ENCODE measurements around the gene COL28A1. TPM values are rescaled to one million over a fixed set of nuclear protein-coding genes. Genes with fewer than 3 reads are reported as not detected.

Gene COL28A1
- total and polyA plus RNA-seq, 4 donors: 1.3 to 10.2 (median 3.2) TPM

GRCh38 chr7:7369134-7369533, 166.5 kb downstream of the COL28A1 start:
- H3K4me1 ChIP-seq (ENCODE audit: control insufficient read depth in 5 of 5, insufficient read depth in 5 of 5, low read length in 5 of 5): no peaks in the 10 kb centered on the region
- no peak overlapping the region for H3K27ac ChIP-seq (ENCODE audit: low read depth in 1 of 2, low read length in 1 of 2)
- H3K27me3 ChIP-seq (ENCODE audit: control insufficient read depth in 3 of 3, insufficient read depth in 3 of 3, low read length in 2 of 3): no peaks in the 10 kb centered on the region
- no peak for DNase-seq
- peaks cover 0 to 2% (median 0%) of the 10 kb centered on the region in 4 donors for H3K9me3 ChIP-seq (ENCODE audit: control insufficient read depth in 4 of 4, insufficient read depth in 3 of 4, low read length in 3 of 4)
- no peak for TF ChIP-seq CTCF (IDR thresholded peaks at IDR 0.05; ENCODE audit: control extremely low read depth, extremely low read depth)
- no peaks in the 10 kb centered on the region for H3K36me3 ChIP-seq (ENCODE audit: control insufficient read depth in 4 of 4, insufficient read depth in 4 of 4, low read length in 4 of 4)
- WGBS, 2 donors: 90 to 98% methylated on average over 2 of the region's 2 CpGs
- no peak for ATAC-seq (ENCODE audit: insufficient read depth, low FRiP score)
- H3K4me3 ChIP-seq: no peak overlapping the region
- no peak overlapping the region for H3K9ac ChIP-seq (ENCODE audit: insufficient read depth in 1 of 2, low read length in 2 of 2)

GRCh38 chr7:7354674-7355073, 181.0 kb downstream of the COL28A1 start:
- TF ChIP-seq CTCF (IDR thresholded peaks at IDR 0.05; ENCODE audit: control extremely low read depth, extremely low read depth): no peak
- no peaks in the 10 kb centered on the region for H3K36me3 ChIP-seq (ENCODE audit: control insufficient read depth in 4 of 4, insufficient read depth in 4 of 4, low read length in 4 of 4)
- 48 to 69% methylated on average over 3 of the region's 3 CpGs for WGBS, 2 donors
- H3K9me3 ChIP-seq (ENCODE audit: control insufficient read depth in 4 of 4, insufficient read depth in 3 of 4, low read length in 3 of 4): no peaks in the 10 kb centered on the region
- ATAC-seq (ENCODE audit: insufficient read depth, low FRiP score) (no peak), DNase-seq (peak in 2 of 3 donors; percentile 4 to 45)
- no peak overlapping the region for H3K27ac ChIP-seq (ENCODE audit: low read depth in 1 of 2, low read length in 1 of 2)
- no peaks in the 10 kb centered on the region for H3K27me3 ChIP-seq (ENCODE audit: control insufficient read depth in 3 of 3, insufficient read depth in 3 of 3, low read length in 2 of 3)
- H3K4me3 ChIP-seq: no peak overlapping the region
- H3K4me1 ChIP-seq (ENCODE audit: control insufficient read depth in 5 of 5, insufficient read depth in 5 of 5, low read length in 5 of 5): peaks cover 0 to 2% (median 0%) of the 10 kb centered on the region in 5 donors
- H3K9ac ChIP-seq (ENCODE audit: insufficient read depth in 1 of 2, low read length in 2 of 2): no peak overlapping the region

DNA sequence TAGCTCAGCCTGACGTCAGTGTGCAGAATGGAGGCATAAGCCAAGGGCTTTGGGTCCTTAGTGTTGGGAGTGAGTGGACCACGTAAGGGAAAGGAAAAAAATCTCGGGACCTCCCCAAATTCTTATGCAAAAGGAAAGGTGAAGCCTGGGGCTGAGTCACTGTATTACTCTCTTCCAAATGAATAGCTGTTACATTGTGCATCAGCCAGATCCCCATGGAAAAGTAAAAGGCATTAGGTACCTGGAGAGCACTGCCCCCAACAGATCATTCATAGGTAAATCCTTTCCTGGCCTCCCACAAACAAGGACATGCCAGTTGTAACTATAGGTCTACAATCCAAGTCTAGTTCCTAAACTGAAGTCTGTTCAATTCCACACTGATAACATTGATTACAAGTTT, 182.8 kb downstream of the COL28A1 start:
- H3K4me1 ChIP-seq (ENCODE audit: control insufficient read depth in 5 of 5, insufficient read depth in 5 of 5, low read length in 5 of 5): peaks cover 0 to 2% (median 0%) of the 10 kb centered on the region in 5 donors
- H3K9ac ChIP-seq (ENCODE audit: insufficient read depth in 1 of 2, low read length in 2 of 2): no peak overlapping the region
- H3K27me3 ChIP-seq (ENCODE audit: control insufficient read depth in 3 of 3, insufficient read depth in 3 of 3, low read length in 2 of 3): no peaks in the 10 kb centered on the region
- 69 to 71% methylated on average over 3 of the region's 3 CpGs for WGBS, 2 donors
- no peaks in the 10 kb centered on the region for H3K36me3 ChIP-seq (ENCODE audit: control insufficient read depth in 4 of 4, insufficient read depth in 4 of 4, low read length in 4 of 4)
- DNase-seq (no peak), ATAC-seq (ENCODE audit: insufficient read depth, low FRiP score) (no peak)
- no peak for TF ChIP-seq CTCF (IDR thresholded peaks at IDR 0.05; ENCODE audit: control extremely low read depth, extremely low read depth)
- H3K9me3 ChIP-seq (ENCODE audit: control insufficient read depth in 4 of 4, insufficient read depth in 3 of 4, low read length in 3 of 4): no peaks in the 10 kb centered on the region
- no peak overlapping the region for H3K27ac ChIP-seq (ENCODE audit: low read depth in 1 of 2, low read length in 1 of 2)
- no peak overlapping the region for H3K4me3 ChIP-seq

DNA sequence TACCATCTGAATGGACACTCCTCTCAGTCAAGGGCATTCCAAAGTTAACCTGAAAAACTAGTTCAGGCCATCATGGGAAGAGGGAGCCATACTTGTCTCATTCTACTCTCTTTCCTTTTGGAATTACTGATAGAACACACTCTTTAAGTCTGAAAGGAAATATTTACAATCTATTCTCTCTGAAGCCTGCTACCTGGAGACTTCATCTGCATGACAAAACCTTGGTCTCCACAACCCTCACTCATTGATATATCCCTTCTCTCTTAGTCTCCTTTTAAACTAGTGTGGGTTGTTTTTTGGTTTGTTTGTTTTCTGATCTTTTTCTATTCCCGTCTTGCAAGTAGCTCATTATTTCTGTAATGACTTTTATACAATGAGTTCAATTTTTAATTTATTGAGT, 183.8 kb downstream of the COL28A1 start:
- Histone ChIP-seq H3K4me1 (ENCODE audit: control insufficient read depth in 5 of 5, insufficient read depth in 5 of 5, low read length in 5 of 5) (peaks cover 0 to 2% (median 0%) of the 10 kb centered on the region in 5 donors), H3K9ac (ENCODE audit: insufficient read depth in 1 of 2, low read length in 2 of 2) (no peak overlapping the region), H3K27me3 (ENCODE audit: control insufficient read depth in 3 of 3, insufficient read depth in 3 of 3, low read length in 2 of 3) (no peaks in the 10 kb centered on the region), H3K36me3 (ENCODE audit: control insufficient read depth in 4 of 4, insufficient read depth in 4 of 4, low read length in 4 of 4) (no peaks in the 10 kb centered on the region), H3K27ac (ENCODE audit: low read depth in 1 of 2, low read length in 1 of 2) (no peak overlapping the region), H3K4me3 (no peak overlapping the region), H3K9me3 (ENCODE audit: control insufficient read depth in 4 of 4, insufficient read depth in 3 of 4, low read length in 3 of 4) (no peaks in the 10 kb centered on the region)
- WGBS, 2 donors: 0 to 47% methylated on average over 1 of the region's 1 CpG
- ATAC-seq (ENCODE audit: insufficient read depth, low FRiP score) (no peak), DNase-seq (no peak)
- no peak for TF ChIP-seq CTCF (IDR thresholded peaks at IDR 0.05; ENCODE audit: control extremely low read depth, extremely low read depth)
